ENCODE measurements around the gene RBM47. TPM values are rescaled to one million over a fixed set of nuclear protein-coding genes. Genes with fewer than 3 reads are reported as not detected.

RBM47 gene
- total and polyA plus RNA-seq, 4 donors = 25.9 to 119 (median 94.0) TPM

DNA sequence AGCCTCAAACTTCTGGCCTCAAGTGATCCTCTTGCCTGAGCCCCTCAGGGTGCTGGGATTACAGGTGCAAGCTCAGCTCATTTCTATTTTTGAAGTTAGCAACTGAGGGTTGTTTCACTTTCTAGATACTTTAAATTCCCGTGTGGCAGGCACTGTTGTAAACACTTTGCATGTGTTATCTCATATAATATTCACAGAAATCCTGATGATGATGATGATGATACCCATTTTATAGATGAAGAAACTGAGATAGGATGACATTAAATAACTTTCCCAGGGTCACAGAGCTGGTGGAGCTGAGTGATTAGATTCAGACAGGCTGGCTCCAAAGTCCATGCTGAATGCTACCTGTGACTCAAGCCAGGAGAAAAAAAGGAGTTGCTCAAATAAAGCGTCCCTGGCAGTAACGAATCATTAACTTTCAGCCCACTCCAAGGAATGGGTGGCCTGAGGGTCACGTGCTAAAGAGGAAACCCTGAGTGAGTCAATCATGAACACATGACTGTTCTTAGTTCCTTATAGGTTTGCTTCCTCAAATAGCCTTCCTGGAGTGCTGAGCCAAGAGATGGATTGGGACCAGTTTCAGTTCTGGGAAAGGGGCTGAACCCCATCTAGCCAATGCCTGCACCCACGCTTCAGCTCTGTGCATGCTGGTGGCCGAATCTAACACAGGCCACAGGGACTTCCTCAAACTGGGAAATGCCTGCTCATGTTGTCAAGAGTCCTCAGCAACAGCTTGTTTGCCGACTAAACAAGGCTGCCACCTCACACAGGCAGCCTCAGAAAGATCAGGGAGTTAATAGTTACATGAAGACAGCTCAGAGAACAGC lies 52.8 kb downstream of the RBM47 start:
- TF ChIP-seq, protein P1, sequence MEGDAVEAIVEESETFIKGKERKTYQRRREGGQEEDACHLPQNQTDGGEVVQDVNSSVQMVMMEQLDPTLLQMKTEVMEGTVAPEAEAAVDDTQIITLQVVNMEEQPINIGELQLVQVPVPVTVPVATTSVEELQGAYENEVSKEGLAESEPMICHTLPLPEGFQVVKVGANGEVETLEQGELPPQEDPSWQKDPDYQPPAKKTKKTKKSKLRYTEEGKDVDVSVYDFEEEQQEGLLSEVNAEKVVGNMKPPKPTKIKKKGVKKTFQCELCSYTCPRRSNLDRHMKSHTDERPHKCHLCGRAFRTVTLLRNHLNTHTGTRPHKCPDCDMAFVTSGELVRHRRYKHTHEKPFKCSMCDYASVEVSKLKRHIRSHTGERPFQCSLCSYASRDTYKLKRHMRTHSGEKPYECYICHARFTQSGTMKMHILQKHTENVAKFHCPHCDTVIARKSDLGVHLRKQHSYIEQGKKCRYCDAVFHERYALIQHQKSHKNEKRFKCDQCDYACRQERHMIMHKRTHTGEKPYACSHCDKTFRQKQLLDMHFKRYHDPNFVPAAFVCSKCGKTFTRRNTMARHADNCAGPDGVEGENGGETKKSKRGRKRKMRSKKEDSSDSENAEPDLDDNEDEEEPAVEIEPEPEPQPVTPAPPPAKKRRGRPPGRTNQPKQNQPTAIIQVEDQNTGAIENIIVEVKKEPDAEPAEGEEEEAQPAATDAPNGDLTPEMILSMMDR (IDR thresholded peaks at IDR 0.05; ENCODE audit: control extremely low read depth, extremely low read depth) = no peak
- Histone ChIP-seq H3K4me3 (no peak overlapping the region), H3K27ac (ENCODE audit: low read depth in 1 of 2, low read length in 1 of 2) (peak overlapping the region in 1 of 2 donors; percentile 68), H3K27me3 (ENCODE audit: control insufficient read depth in 3 of 3, insufficient read depth in 3 of 3, low read length in 2 of 3) (no peaks in the 10 kb centered on the region), H3K9ac (ENCODE audit: insufficient read depth in 1 of 2, low read length in 2 of 2) (peak overlapping the region in 1 of 2 donors; percentile 14), H3K9me3 (ENCODE audit: control insufficient read depth in 4 of 4, insufficient read depth in 3 of 4, low read length in 3 of 4) (peaks cover 0 to 1% (median 0%) of the 10 kb centered on the region in 4 donors), H3K36me3 (ENCODE audit: control insufficient read depth in 4 of 4, insufficient read depth in 4 of 4, low read length in 4 of 4) (no peaks in the 10 kb centered on the region), H3K4me1 (ENCODE audit: control insufficient read depth in 5 of 5, insufficient read depth in 5 of 5, low read length in 5 of 5) (peaks cover 0 to 16% (median 0%) of the 10 kb centered on the region in 5 donors)
- peak; percentile 71 to 84 (median 77) for DNase-seq
- ATAC-seq (ENCODE audit: insufficient read depth, low FRiP score) = peak; percentile 93
- WGBS, 2 donors = 8 to 12% methylated on average over 7 of the region's 7 CpGs

DNA sequence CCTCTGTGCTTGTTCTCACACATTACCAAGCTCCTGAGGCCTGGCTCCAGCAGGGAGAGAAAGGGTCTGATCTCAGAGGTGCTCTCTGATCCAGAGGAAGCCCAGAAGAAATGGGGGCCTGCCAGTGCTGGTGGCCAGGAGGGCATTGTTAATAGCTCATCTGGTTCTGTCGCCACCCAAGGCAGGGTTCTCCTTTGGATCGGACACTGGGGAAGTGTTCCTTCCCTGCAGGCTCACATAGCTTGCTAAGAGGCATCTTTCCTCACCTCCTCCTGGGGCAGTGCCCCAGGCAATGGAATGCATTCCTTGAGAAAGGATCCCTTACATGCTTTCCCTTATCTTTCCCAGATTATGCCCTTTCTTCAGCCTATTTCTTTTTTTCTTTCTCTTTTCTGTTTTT lies 53.8 kb downstream of the RBM47 start:
- DNase-seq (no peak), ATAC-seq (ENCODE audit: insufficient read depth, low FRiP score) (no peak)
- Histone ChIP-seq H3K4me1 (ENCODE audit: control insufficient read depth in 5 of 5, insufficient read depth in 5 of 5, low read length in 5 of 5) (peaks cover 0 to 16% (median 0%) of the 10 kb centered on the region in 5 donors), H3K9me3 (ENCODE audit: control insufficient read depth in 4 of 4, insufficient read depth in 3 of 4, low read length in 3 of 4) (peaks cover 0 to 1% (median 0%) of the 10 kb centered on the region in 4 donors), H3K27ac (ENCODE audit: low read depth in 1 of 2, low read length in 1 of 2) (peak overlapping the region in 1 of 2 donors; percentile 72), H3K4me3 (no peak overlapping the region), H3K36me3 (ENCODE audit: control insufficient read depth in 4 of 4, insufficient read depth in 4 of 4, low read length in 4 of 4) (no peaks in the 10 kb centered on the region), H3K9ac (ENCODE audit: insufficient read depth in 1 of 2, low read length in 2 of 2) (no peak overlapping the region), H3K27me3 (ENCODE audit: control insufficient read depth in 3 of 3, insufficient read depth in 3 of 3, low read length in 2 of 3) (no peaks in the 10 kb centered on the region)
- TF ChIP-seq, protein P1 (IDR thresholded peaks at IDR 0.05; ENCODE audit: control extremely low read depth, extremely low read depth) = no peak
- WGBS, 2 donors = 51 to 61% methylated on average over 2 of the region's 2 CpGs

DNA sequence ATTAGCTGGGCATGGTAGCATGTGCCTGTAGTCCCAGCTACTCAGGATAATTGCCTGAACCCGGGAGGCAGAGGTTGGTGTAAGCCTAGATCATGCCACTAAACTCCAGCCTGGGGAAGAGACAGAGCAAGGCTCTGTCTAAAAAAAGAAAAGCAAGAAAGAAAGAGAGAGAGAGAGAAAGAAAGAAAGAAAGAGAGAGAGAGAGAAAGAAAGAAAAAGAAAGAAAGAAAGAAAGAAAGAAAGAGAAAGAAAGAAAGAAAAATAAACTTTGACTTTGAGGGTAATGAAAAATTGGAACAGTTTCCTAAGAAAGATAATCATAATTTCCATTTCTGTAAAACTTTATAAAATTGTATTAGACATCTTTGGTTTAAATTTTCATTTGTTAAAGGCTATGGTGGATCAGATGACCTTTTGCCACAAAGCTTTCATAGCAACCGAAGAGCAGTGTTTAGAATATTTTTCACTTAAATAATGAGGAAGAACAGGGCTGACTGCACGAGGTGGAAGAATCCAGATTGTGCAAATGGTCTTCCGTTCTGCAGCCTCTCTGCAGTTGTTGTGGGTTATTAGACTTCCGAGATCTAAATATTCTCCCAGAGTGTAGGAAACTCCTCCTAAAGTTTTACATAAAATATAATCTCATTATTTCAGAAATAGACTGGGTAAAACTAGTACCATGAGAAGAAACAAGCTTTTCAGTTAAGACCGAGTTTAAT lies 55.9 kb downstream of the RBM47 start:
- peaks cover 0 to 16% (median 0%) of the 10 kb centered on the region in 5 donors for H3K4me1 ChIP-seq (ENCODE audit: control insufficient read depth in 5 of 5, insufficient read depth in 5 of 5, low read length in 5 of 5)
- no peak for DNase-seq
- H3K27ac ChIP-seq (ENCODE audit: low read depth in 1 of 2, low read length in 1 of 2) = no peak overlapping the region
- TF ChIP-seq, protein P1 (IDR thresholded peaks at IDR 0.05; ENCODE audit: control extremely low read depth, extremely low read depth) = no peak
- no peak overlapping the region for H3K9ac ChIP-seq (ENCODE audit: insufficient read depth in 1 of 2, low read length in 2 of 2)
- no peak for ATAC-seq (ENCODE audit: insufficient read depth, low FRiP score)
- 28 to 52% methylated on average over 6 of the region's 6 CpGs for WGBS, 2 donors
- H3K4me3 ChIP-seq = no peak overlapping the region
- H3K9me3 ChIP-seq (ENCODE audit: control insufficient read depth in 4 of 4, insufficient read depth in 3 of 4, low read length in 3 of 4) = peaks cover 0 to 1% (median 0%) of the 10 kb centered on the region in 4 donors
- no peaks in the 10 kb centered on the region for H3K36me3 ChIP-seq (ENCODE audit: control insufficient read depth in 4 of 4, insufficient read depth in 4 of 4, low read length in 4 of 4)
- H3K27me3 ChIP-seq (ENCODE audit: control insufficient read depth in 3 of 3, insufficient read depth in 3 of 3, low read length in 2 of 3) = no peaks in the 10 kb centered on the region
